Stimulated activated CD4-positive, alpha-beta T cell treated with anti-CD3 and anti-CD28 coated beads, Interleukin-12 subunit alpha, Interleukin-12 subunit beta, amount 100 ng/mL, for 48 hours (primary cell): ENCODE measurements around the gene PAK6.
A peak's percentile ranks its signal among the peaks of the same experiment; 100 is the strongest.

ENCODE experiments used
- DNase-seq, 3 donors: peaks; one replicate each; pipeline ENCODE4 v3.0.0-alpha.2; 2020; ENCODE audit warnings: low read depth in 2 of 3, low spot score in 1 of 3

Gene PAK6

GRCh38 chr15:40275954-40276353 is 37.1 kb downstream of the PAK6 start:
- DNase-seq: no peak

- DNase-seq: no peak
Measured at GRCh38 chr15:40276927-40277326, 38.1 kb downstream of the PAK6 start.

- DNase-seq: no peak
Measured at GRCh38 chr15:40277471-40277870, 38.6 kb downstream of the PAK6 start.

GRCh38 chr15:40278026-40278425 is 39.2 kb downstream of the PAK6 start:
- no peak for DNase-seq

GRCh38 chr15:40279437-40280141 is 40.7 kb downstream of the PAK6 start:
- DNase-seq: peak; percentile 28 to 69 (median 64)

GRCh38 chr15:40280260-40281056 is 41.6 kb downstream of the PAK6 start:
- no peak for DNase-seq

GRCh38 chr15:40281057-40281800 is 42.4 kb downstream of the PAK6 start:
- DNase-seq: no peak

- no peak for DNase-seq
Measured at GRCh38 chr15:40281801-40282146, 42.9 kb downstream of the PAK6 start.

- DNase-seq: peak in 2 of 3 donors; percentile 26 to 31
Measured at GRCh38 chr15:40282147-40282868, 43.4 kb downstream of the PAK6 start.

GRCh38 chr15:40282869-40283614 is 44.2 kb downstream of the PAK6 start, which contains the start of gene ANKRD63:
ANKRD63 (minus strand) TSS chr15:40283064; CDS start chr15:40282586, 478 bp downstream.
- DNase-seq: peak in 1 of 3 donors; percentile 10

GRCh38 chr15:40283615-40284300 is 44.9 kb downstream of the PAK6 start:
- DNase-seq: no peak

GRCh38 chr15:40285151-40285550 is 46.3 kb downstream of the PAK6 start:
- no peak for DNase-seq

- DNase-seq: no peak
Measured at GRCh38 chr15:40285554-40286011, 46.7 kb downstream of the PAK6 start.

- no peak for DNase-seq
Measured at GRCh38 chr15:40286061-40286532, 47.2 kb downstream of the PAK6 start.

- DNase-seq: no peak
Measured at GRCh38 chr15:40286794-40287193, 47.9 kb downstream of the PAK6 start.

- no peak for DNase-seq
Measured at GRCh38 chr15:40287505-40287904, 48.6 kb downstream of the PAK6 start.

- no peak for DNase-seq
Measured at GRCh38 chr15:40287968-40288367, 49.1 kb downstream of the PAK6 start.

GRCh38 chr15:40289140-40289775 is 50.4 kb downstream of the PAK6 start:
- DNase-seq: no peak

- no peak for DNase-seq
Measured at GRCh38 chr15:40290545-40290917, 51.7 kb downstream of the PAK6 start.
